ENCODE data around the gene NOC4L.
"Not testable (repeated sequence)": the region's sequence is repeated elsewhere in the genome, so short reads cannot be mapped to it uniquely, and the experiment has no call there.

The NOC4L gene

GRCh38 chr12:132123970-132124765 lies 20.1 kb upstream of the NOC4L start:
- H3K4me3 ChIP-seq (ENCODE audit: low read depth, low read length) = no peak overlapping the region

- no peak overlapping the region for H3K4me3 ChIP-seq (ENCODE audit: low read depth, low read length)
These were observed 19.4 kb upstream of the NOC4L start for GRCh38 chr12:132124766-132125425.

GRCh38 chr12:132125736-132126135 lies 18.5 kb upstream of the NOC4L start:
- no peak overlapping the region for H3K4me3 ChIP-seq (ENCODE audit: low read depth, low read length)

GRCh38 chr12:132127041-132127440 lies 17.2 kb upstream of the NOC4L start:
- no peak overlapping the region for H3K4me3 ChIP-seq (ENCODE audit: low read depth, low read length)

- no peak overlapping the region for H3K4me3 ChIP-seq (ENCODE audit: low read depth, low read length)
These were observed 15.2 kb upstream of the NOC4L start for GRCh38 chr12:132129007-132129406.

- H3K4me3 ChIP-seq (ENCODE audit: low read depth, low read length) = no peak overlapping the region
These were observed 13.6 kb upstream of the NOC4L start for GRCh38 chr12:132130690-132131089.

- no peak overlapping the region for H3K4me3 ChIP-seq (ENCODE audit: low read depth, low read length)
These were observed 13.0 kb upstream of the NOC4L start for GRCh38 chr12:132131229-132131628.

- no peak overlapping the region for H3K4me3 ChIP-seq (ENCODE audit: low read depth, low read length)
These were observed 12.3 kb upstream of the NOC4L start for GRCh38 chr12:132131952-132132351.

- H3K4me3 ChIP-seq (ENCODE audit: low read depth, low read length) = no peak overlapping the region
These were observed 11.4 kb upstream of the NOC4L start for GRCh38 chr12:132132609-132133430.

- no peak overlapping the region for H3K4me3 ChIP-seq (ENCODE audit: low read depth, low read length)
These were observed 10.2 kb upstream of the NOC4L start for GRCh38 chr12:132133952-132134652.

- H3K4me3 ChIP-seq (ENCODE audit: low read depth, low read length) = not testable (repeated sequence)
These were observed 9.5 kb upstream of the NOC4L start for GRCh38 chr12:132134653-132135183.

- H3K4me3 ChIP-seq (ENCODE audit: low read depth, low read length) = not testable (repeated sequence)
These were observed 8.0 kb upstream of the NOC4L start for GRCh38 chr12:132136226-132136625.

- H3K4me3 ChIP-seq (ENCODE audit: low read depth, low read length) = no peak overlapping the region
These were observed 6.7 kb upstream of the NOC4L start for GRCh38 chr12:132137483-132138125.

- H3K4me3 ChIP-seq (ENCODE audit: low read depth, low read length) = no peak overlapping the region
These were observed 5.1 kb upstream of the NOC4L start for GRCh38 chr12:132138941-132139871.

- no peak overlapping the region for H3K4me3 ChIP-seq (ENCODE audit: low read depth, low read length)
These were observed 4.3 kb upstream of the NOC4L start for GRCh38 chr12:132139912-132140311.

- no peak overlapping the region for H3K4me3 ChIP-seq (ENCODE audit: low read depth, low read length)
These were observed 3.8 kb upstream of the NOC4L start for GRCh38 chr12:132140501-132140900.

- H3K4me3 ChIP-seq (ENCODE audit: low read depth, low read length) = no peak overlapping the region
These were observed 3.1 kb upstream of the NOC4L start for GRCh38 chr12:132140918-132141841.
